NCI-H187 (cell line): ENCODE measurements around the gene HDAC2.

Source experiments
- DNase-seq, 2 experiments: peaks; one replicate each; lab custom pipeline; 2025; lab: John Stamatoyannopoulos, UW

Gene HDAC2

DNA sequence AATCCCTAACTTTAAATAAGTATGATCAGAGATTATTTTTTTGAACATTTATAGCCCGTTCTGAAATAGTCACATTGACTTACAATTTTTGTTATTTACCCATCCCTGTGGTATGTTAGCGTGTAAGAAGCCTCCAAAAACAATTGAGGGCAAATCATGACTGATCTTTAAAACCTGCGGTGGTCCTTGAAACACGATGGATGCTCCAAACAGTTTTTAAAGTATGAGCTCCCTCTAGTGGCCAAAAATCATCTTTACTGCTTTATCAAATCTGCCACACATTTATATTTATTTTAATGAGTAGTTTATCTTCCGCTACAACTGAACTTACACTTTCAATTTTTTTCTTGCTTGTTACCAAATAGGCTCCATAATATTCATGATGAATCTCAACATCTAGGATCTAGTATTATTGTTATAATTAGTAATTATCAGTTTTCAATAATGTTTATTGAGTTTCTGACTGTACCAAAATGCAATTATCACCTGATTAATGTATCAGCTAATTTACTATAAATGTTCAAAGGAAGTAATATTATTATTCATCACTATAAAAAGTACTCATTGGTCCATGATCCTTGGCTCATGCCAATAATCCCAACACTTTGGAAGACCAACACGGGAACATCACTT is 61.6 kb downstream of the HDAC2 start:
- peak; percentile 11 to 14 for DNase-seq

DNA sequence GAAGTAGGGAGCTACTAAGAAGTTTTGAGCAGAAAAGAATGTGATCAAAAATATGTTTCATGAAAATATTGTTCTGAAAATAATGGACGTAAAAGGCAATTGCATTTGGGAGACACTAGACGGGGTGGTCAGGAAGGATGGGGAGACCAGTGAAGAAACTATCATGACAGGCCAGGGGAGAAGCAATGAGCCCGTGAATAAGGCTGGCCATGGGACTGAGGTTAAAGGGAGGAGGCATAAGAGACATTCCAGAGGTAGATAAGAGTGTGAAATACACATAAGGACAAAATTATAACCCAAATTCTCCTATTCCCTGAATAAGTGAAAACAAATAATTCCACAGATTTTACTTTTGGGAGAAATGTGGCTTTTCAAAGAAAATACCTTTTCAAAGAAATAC is 62.1 kb downstream of the HDAC2 start:
- no peak for DNase-seq

GRCh38 chr6:113907102-113907815 is 63.7 kb downstream of the HDAC2 start:
- no peak for DNase-seq

- no peak for DNase-seq
Observed at GRCh38 chr6:113903666-113904330, 67.2 kb downstream of the HDAC2 start.

- DNase-seq = no peak
Observed at GRCh38 chr6:113901482-113901881, 69.5 kb downstream of the HDAC2 start.

- no peak for DNase-seq
Observed at GRCh38 chr6:113894712-113895674, 76.0 kb downstream of the HDAC2 start.

DNA sequence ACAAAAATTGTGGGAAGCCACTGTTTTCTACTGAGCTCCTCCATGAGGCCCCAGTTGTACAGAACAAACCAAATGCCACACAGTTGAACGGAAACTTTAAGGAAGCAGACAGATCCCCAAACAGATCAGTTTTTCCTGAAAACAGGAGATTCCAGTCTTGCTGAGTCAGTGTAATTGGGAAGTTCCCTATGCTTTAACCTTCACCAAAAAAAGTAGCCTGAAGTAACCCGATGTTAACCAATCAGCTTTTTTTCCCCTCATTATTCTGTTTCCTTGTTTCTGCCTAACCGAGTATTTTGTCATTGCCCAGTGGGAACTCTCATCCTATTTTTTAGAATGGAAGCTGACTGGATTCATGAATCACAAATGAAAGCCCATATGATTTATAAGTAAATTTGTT is 77.1 kb downstream of the HDAC2 start:
- no peak for DNase-seq

DNA sequence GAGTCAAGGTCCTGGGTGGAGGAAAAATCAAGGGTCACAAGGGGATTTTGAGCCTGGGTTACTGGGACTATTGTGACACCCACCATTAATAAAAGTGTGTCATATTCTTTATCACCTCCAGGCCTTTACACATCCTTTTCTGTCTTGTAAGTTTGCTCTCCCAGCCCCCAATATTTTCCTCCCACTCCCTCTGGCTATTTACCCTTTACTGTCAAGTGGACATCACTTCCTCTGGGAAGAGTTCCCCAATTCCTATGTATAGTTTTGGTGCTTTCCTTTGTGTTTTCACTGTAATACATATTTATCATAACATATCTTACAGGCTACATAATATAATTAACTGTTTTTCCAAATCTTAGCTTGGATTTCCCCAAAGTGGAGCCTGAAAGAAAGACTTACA is 77.5 kb downstream of the HDAC2 start:
- DNase-seq = no peak

- no peak for DNase-seq
Observed at GRCh38 chr6:113888956-113889630, 81.9 kb downstream of the HDAC2 start.

GRCh38 chr6:113888493-113888892 is 82.5 kb downstream of the HDAC2 start:
- no peak for DNase-seq

- no peak for DNase-seq
Observed at GRCh38 chr6:113886512-113886911, 84.4 kb downstream of the HDAC2 start.

DNA sequence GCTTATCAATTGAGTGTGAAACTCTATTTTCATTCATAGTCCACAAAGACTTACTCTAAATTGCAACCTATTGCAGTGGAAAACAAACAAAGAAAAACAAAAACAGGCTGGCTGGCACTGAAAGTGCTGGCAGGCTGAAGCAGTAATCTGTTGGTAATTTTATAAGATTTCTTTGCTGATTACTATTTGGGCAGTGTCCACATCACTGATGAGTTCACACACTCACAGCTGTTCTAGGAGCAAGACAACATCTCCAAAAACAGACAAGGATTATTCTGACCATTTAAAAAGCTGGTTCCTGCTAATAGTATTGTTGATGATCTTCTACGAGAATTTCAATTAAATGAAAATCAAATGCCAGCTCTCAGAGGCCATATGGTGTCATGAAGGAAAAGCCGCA is 86.9 kb downstream of the HDAC2 start:
- no peak for DNase-seq
